CD4-positive, alpha-beta T cell (primary cell): ENCODE results near the gene CNTRL. TPM values are rescaled to one million over a fixed set of nuclear protein-coding genes. Genes with fewer than 3 reads are reported as not detected.

Source experiments
- ATAC-seq: fragments of 200-7000 bp; cut with Tn5 transposase; one replicate; pipeline ENCODE4 v1.10.0; 2022; ENCODE audit warnings: mild to moderate bottlenecking; ENCODE audit not compliant: poor library complexity
- CTCF ChIA-PET: fragments of 350-600 bp; sonication (Branson Sonifier 250); formaldehyde crosslinking; loops from one replicate; lab custom pipeline; 2021; ENCODE audit warnings: antibody characterized with exemption, inconsistent platforms; lab: Charles Lee
- POLR2A ChIA-PET: fragments of 350-600 bp; sonication (Branson Sonifier 250); formaldehyde crosslinking; loops from one replicate; lab custom pipeline; 2021; ENCODE audit warnings: antibody characterized with exemption, inconsistent platforms; lab: Charles Lee
- DNase-seq, 14 experiments: peaks; one replicate each; pipeline ENCODE4 v3.0.0-alpha.2; 2013 to 2020; ENCODE audit warnings: mixed read lengths in 2 of 14
- H3K27ac ChIP-seq, 2 donors: one replicate each; pipeline versions ENCODE4 v1.5.1 to v1.7.0; 2013; ENCODE audit warnings: low read length in 2 of 2, low read depth in 1 of 2, mild to moderate bottlenecking in 1 of 2
- H3K27me3 ChIP-seq, 2 experiments: 1 replicate in 1 of 2; 2 replicates in 1 of 2; pipeline versions ENCODE4 v1.6.1 to v1.7.0; 2013; ENCODE audit warnings: low read length in 2 of 2, control low read depth in 1 of 2, mild to moderate bottlenecking in 1 of 2, moderate library complexity in 1 of 2; ENCODE audit not compliant: insufficient read depth in 2 of 2, control insufficient read depth in 1 of 2
- H3K36me3 ChIP-seq: one replicate; pipeline ENCODE4 v1.6.1; 2013; ENCODE audit warnings: low read length, control low read depth; ENCODE audit not compliant: insufficient read depth
- H3K4me1 ChIP-seq: one replicate; pipeline ENCODE4 v1.6.1; 2013; ENCODE audit warnings: low read length, control low read depth; ENCODE audit not compliant: insufficient read depth
- H3K4me3 ChIP-seq: one replicate; pipeline ENCODE4 v1.5.1; 2013; ENCODE audit warnings: mild to moderate bottlenecking, low read length, moderate library complexity
- H3K9me3 ChIP-seq, 2 experiments: 1 replicate in 1 of 2; 2 replicates in 1 of 2; pipeline versions ENCODE4 v1.6.1 to v1.7.0; 2013; ENCODE audit warnings: low read length in 2 of 2, mild to moderate bottlenecking in 2 of 2, control low read depth in 1 of 2, moderate library complexity in 1 of 2; ENCODE audit not compliant: control insufficient read depth in 1 of 2, insufficient read depth in 1 of 2
- H3K27ac Mint-ChIP-seq: one replicate; pipeline ENCODE4 v1.8.0; 2020; ENCODE audit warnings: mixed read lengths
- H3K27me3 Mint-ChIP-seq: one replicate; pipeline ENCODE4 v1.8.0; 2021; ENCODE audit warnings: mixed read lengths
- H3K36me3 Mint-ChIP-seq: one replicate; pipeline ENCODE4 v1.8.0; 2021; ENCODE audit warnings: low read depth, mixed read lengths
- H3K4me1 Mint-ChIP-seq: one replicate; pipeline ENCODE4 v1.8.0; 2021; ENCODE audit warnings: low read depth, mixed read lengths
- H3K4me3 Mint-ChIP-seq: one replicate; pipeline ENCODE4 v1.8.0; 2020; ENCODE audit warnings: mild to moderate bottlenecking, mixed read lengths
- H3K9me3 Mint-ChIP-seq: one replicate; pipeline ENCODE4 v1.8.0; 2020; ENCODE audit warnings: mixed read lengths
- CTCF ChIP-seq: fragments of 200-600 bp; IDR thresholded peaks from one replicate; pipeline ENCODE4 v1.8.0; 2022; ENCODE audit warnings: antibody characterized with exemption, mild to moderate bottlenecking
- intact Hi-C, 2 experiments: fragments of 100-400 bp; cut with DNase I in 1 of 2; cut with micrococcal nuclease in 1 of 2; formaldehyde crosslinking; loops; one replicate each; pipeline versions ENCODE4 v1.15.1 to v1.9.0; 2023 to 2025; cut with DNase I, micrococcal nuclease
- total RNA-seq, 174 experiments: library from RNA in 2 of 174; stranded (reverse) in 2 of 174; gene quantifications; one replicate each; pipeline ENCODE4 v1.2.3 and lab custom pipeline; 2021 to 2026

CNTRL gene
- total RNA-seq, 2 experiments from 2014 or later = 35.1 to 38.1 TPM

- peaks cover 23% of the 10 kb centered on the region for H3K36me3 ChIP-seq
- H3K4me1 Mint-ChIP-seq = peaks cover 92% of the 10 kb centered on the region
- CTCF ChIA-PET = interaction anchor here (2.0 to 2.4 kb wide), 2 partner anchors 13 to 20 kb away, joined by 7 to 9 read pairs; no protein-coding TSS in a partner anchor
- no peaks in the 10 kb centered on the region for H3K9me3 ChIP-seq
- no peak overlapping the region for H3K4me3 ChIP-seq
- no peaks in the 10 kb centered on the region for H3K9me3 Mint-ChIP-seq
- H3K27me3 ChIP-seq = no peaks in the 10 kb centered on the region
- H3K36me3 Mint-ChIP-seq = peaks cover 56% of the 10 kb centered on the region
- intact Hi-C loops = no loop called here
- H3K4me1 ChIP-seq = peaks cover 21% of the 10 kb centered on the region
- DNase-seq (no peak), ATAC-seq (no peak)
- H3K27me3 Mint-ChIP-seq = no peaks in the 10 kb centered on the region
- POLR2A ChIA-PET = interaction anchor here (6.3 kb wide), 1 partner anchor 11 kb away, joined by 50 read pairs; the partner anchor contains the start of gene RAB14
- H3K4me3 Mint-ChIP-seq = no peak overlapping the region
- TF ChIP-seq CTCF = no peak
- H3K27ac Mint-ChIP-seq = peak overlapping the region; percentile 83
- no peak overlapping the region for H3K27ac ChIP-seq
These were observed 114.9 kb downstream of the CNTRL start for GRCh38 chr9:121189660-121190059.

- ChIA-PET POLR2A (interaction anchor here (6.3 kb wide), 1 partner anchor 9 kb away, joined by 50 read pairs; the partner anchor contains the start of gene RAB14), CTCF (no interaction called here)
- Histone ChIP-seq H3K9me3 (no peaks in the 10 kb centered on the region), H3K4me3 (no peak overlapping the region), H3K36me3 (peaks cover 11% of the 10 kb centered on the region), H3K27ac (no peak overlapping the region), H3K27me3 (no peaks in the 10 kb centered on the region), H3K4me1 (peaks cover 10% of the 10 kb centered on the region)
- intact Hi-C loops = no loop called here
- DNase-seq = no peak
- H3K27ac Mint-ChIP-seq = peak overlapping the region; percentile 50
- H3K36me3 Mint-ChIP-seq = peaks cover 40% of the 10 kb centered on the region
- no peak overlapping the region for H3K4me3 Mint-ChIP-seq
- H3K27me3 Mint-ChIP-seq = no peaks in the 10 kb centered on the region
- ATAC-seq = no peak
- peaks cover 92% of the 10 kb centered on the region for H3K4me1 Mint-ChIP-seq
- no peak for TF ChIP-seq CTCF
- no peaks in the 10 kb centered on the region for H3K9me3 Mint-ChIP-seq
These were observed 116.5 kb downstream of the CNTRL start for GRCh38 chr9:121191235-121191634.

GRCh38 chr9:121192518-121192917 is 117.8 kb downstream of the CNTRL start:
- Mint-ChIP-seq H3K27me3 (no peaks in the 10 kb centered on the region), H3K36me3 (peaks cover 35% of the 10 kb centered on the region), H3K4me1 (peaks cover 97% of the 10 kb centered on the region), H3K27ac (peak overlapping the region; percentile 56), H3K4me3 (no peak overlapping the region), H3K9me3 (no peaks in the 10 kb centered on the region)
- Histone ChIP-seq H3K36me3 (peaks cover 8% of the 10 kb centered on the region), H3K4me1 (peaks cover 14% of the 10 kb centered on the region), H3K27me3 (no peaks in the 10 kb centered on the region), H3K9me3 (no peaks in the 10 kb centered on the region), H3K4me3 (no peak overlapping the region), H3K27ac (no peak overlapping the region)
- CTCF ChIA-PET = interaction anchor here (1.3 kb wide), 1 partner anchor 9 kb away, joined by 3 read pairs; the partner anchor contains the start of gene RAB14
- DNase-seq (no peak), ATAC-seq (no peak)
- POLR2A ChIA-PET = interaction anchor here (1.1 to 1.7 kb wide), 2 partner anchors 9 kb away, joined by 3 to 8 read pairs; partner anchors contain the start of gene RAB14
- intact Hi-C loops = no loop called here
- TF ChIP-seq CTCF = no peak
